Liver (tissue), 9 donors: ENCODE results near the gene SLC25A33. TPM values are rescaled to one million over a fixed set of nuclear protein-coding genes. Genes with fewer than 3 reads are reported as not detected.

ENCODE experiments used
- DNase-seq: peaks from one replicate; pipeline ENCODE4 v3.0.0-alpha.2; 2017; ENCODE audit warnings: low spot score
- H3K27ac ChIP-seq, 2 donors: one replicate each; pipeline ENCODE4 v1.7.0; 2013; ENCODE audit warnings: inconsistent platforms in 2 of 2, low read length in 2 of 2, control low read depth in 1 of 2, low read depth in 1 of 2, mild to moderate bottlenecking in 1 of 2
- H3K27me3 ChIP-seq, 4 donors: one replicate each; pipeline versions ENCODE4 v1.6.1 to v1.7.0; 2013; ENCODE audit warnings: low read length in 3 of 4, inconsistent platforms in 1 of 4, mild to moderate bottlenecking in 1 of 4, moderate library complexity in 1 of 4; ENCODE audit not compliant: control insufficient read depth in 4 of 4, insufficient read depth in 4 of 4
- H3K36me3 ChIP-seq, 4 donors: one replicate each; pipeline versions ENCODE4 v1.6.1 to v1.7.0; 2013; ENCODE audit warnings: low read length in 3 of 4, mild to moderate bottlenecking in 3 of 4, low read depth in 1 of 4, moderate library complexity in 1 of 4; ENCODE audit not compliant: control insufficient read depth in 4 of 4, insufficient read depth in 3 of 4
- H3K4me1 ChIP-seq, 4 donors: one replicate each; pipeline versions ENCODE4 v1.6.1 to v1.7.0; 2013; ENCODE audit warnings: low read length in 3 of 4, mild to moderate bottlenecking in 3 of 4, moderate library complexity in 1 of 4; ENCODE audit not compliant: control insufficient read depth in 4 of 4, insufficient read depth in 4 of 4
- H3K4me3 ChIP-seq, 3 donors: one replicate each; pipeline versions ENCODE4 v1.6.1 to v1.7.0; 2013; ENCODE audit warnings: low read length in 3 of 3, control low read depth in 1 of 3, low read depth in 1 of 3, mild to moderate bottlenecking in 1 of 3
- H3K9ac ChIP-seq, 2 donors: one replicate each; pipeline ENCODE4 v1.7.0; 2013; ENCODE audit warnings: low read length in 2 of 2, mild to moderate bottlenecking in 2 of 2, moderate library complexity in 2 of 2, control low read depth in 1 of 2, low read depth in 1 of 2
- H3K9me3 ChIP-seq, 4 donors: one replicate each; pipeline versions ENCODE4 v1.6.1 to v1.7.0; 2013; ENCODE audit warnings: low read length in 3 of 4; ENCODE audit not compliant: control insufficient read depth in 4 of 4
- ATF3 ChIP-seq: IDR thresholded peaks from 2 replicates; pipeline ENCODE4 v1.6.1; 2016; ENCODE audit warnings: antibody characterized with exemption
- CTCF ChIP-seq: fragments of 150-350 bp; IDR thresholded peaks from 2 replicates; pipeline ENCODE4 v1.5.1; 2017; ENCODE audit warnings: improper control_type of control experiment, low read depth, low read length; ENCODE audit not compliant: missing input control
- EGR1 ChIP-seq, 2 donors: IDR thresholded peaks; 2 replicates each; pipeline ENCODE4 v1.6.1; 2016 to 2018; ENCODE audit warnings: antibody characterized with exemption in 2 of 2, low read depth in 2 of 2
- FOXA1 ChIP-seq: IDR thresholded peaks from 2 replicates; pipeline ENCODE4 v1.6.1; 2016; ENCODE audit warnings: antibody characterized with exemption
- FOXA2 ChIP-seq: IDR thresholded peaks from 2 replicates; pipeline ENCODE4 v1.6.1; 2016; ENCODE audit warnings: antibody characterized with exemption
- GABPA ChIP-seq, 2 donors: IDR thresholded peaks in 1 of 2; conservative IDR thresholded peaks in 1 of 2; 2 replicates each; pipeline ENCODE4 v1.6.1; 2016; ENCODE audit warnings: antibody characterized with exemption in 2 of 2, mild to moderate bottlenecking in 1 of 2, moderate library complexity in 1 of 2
- HNF4A ChIP-seq, 2 donors: conservative IDR thresholded peaks; 2 replicates each; pipeline ENCODE4 v1.6.1; 2016; ENCODE audit warnings: antibody characterized with exemption in 2 of 2, mild to moderate bottlenecking in 2 of 2
- HNF4G ChIP-seq: IDR thresholded peaks from 2 replicates; pipeline ENCODE4 v1.6.1; 2016; ENCODE audit warnings: antibody characterized with exemption
- JUND ChIP-seq, 2 donors: IDR thresholded peaks; 2 replicates each; pipeline ENCODE4 v1.6.1; 2016; ENCODE audit warnings: antibody characterized with exemption in 2 of 2
- MAX ChIP-seq: IDR thresholded peaks from 2 replicates; pipeline ENCODE4 v1.6.1; 2016; ENCODE audit warnings: antibody characterized with exemption
- NR2F2 ChIP-seq: IDR thresholded peaks from 2 replicates; pipeline ENCODE4 v1.6.1; 2016; ENCODE audit warnings: antibody characterized with exemption
- RAD21 ChIP-seq, 2 donors: IDR thresholded peaks; 2 replicates each; pipeline ENCODE4 v1.6.1; 2016; ENCODE audit warnings: antibody characterized with exemption in 2 of 2, mild to moderate bottlenecking in 2 of 2
- REST ChIP-seq: IDR thresholded peaks from 2 replicates; pipeline ENCODE4 v1.6.1; 2016; ENCODE audit warnings: antibody characterized with exemption, mild to moderate bottlenecking
- RXRA ChIP-seq, 2 donors: IDR thresholded peaks; 2 replicates each; pipeline ENCODE4 v1.6.1; 2017 to 2018; ENCODE audit warnings: antibody characterized with exemption in 2 of 2, mild to moderate bottlenecking in 1 of 2
- SP1 ChIP-seq: IDR thresholded peaks from 2 replicates; pipeline ENCODE4 v1.6.1; 2018; ENCODE audit warnings: antibody characterized with exemption, mild to moderate bottlenecking
- TAF1 ChIP-seq: conservative IDR thresholded peaks from 2 replicates; pipeline ENCODE4 v1.6.1; 2016; ENCODE audit warnings: antibody characterized with exemption, mild to moderate bottlenecking
- YY1 ChIP-seq: IDR thresholded peaks from 2 replicates; pipeline ENCODE4 v1.6.1; 2016; ENCODE audit warnings: antibody characterized with exemption, mild to moderate bottlenecking
- WGBS: extraction: QIAGEN DNeasy Blood & Tissue Kit; methylation state at CpG from one replicate; pipeline ENCODE4 v1.1.7; 2013; 5-methylcytosine and 5-hydroxymethylcytosine counted together
- polyA plus RNA-seq, 2 donors: library from polyadenylated mRNA; stranded (reverse) in 1 of 2; unstranded in 1 of 2; fragments of 200-250 nt in 1 of 2; fragments of >200 nt in 1 of 2; fragmentation: Nextera tagmentation in 1 of 2; extraction: Ambion mirVana in 1 of 2; gene quantifications; one replicate each; pipeline versions ENCODE4 v1.2.1 to v1.2.3, GENCODE V29; 2013 to 2015
- total RNA-seq, 2 donors: library from RNA; depleted of rRNA; stranded (reverse); fragments of >200 nt; gene quantifications; one replicate each; pipeline ENCODE4 v1.2.3, GENCODE V29; 2014
- donor health status: healthy.
- donor health status: healthy.
- donor health status: healthy.
- donor health status: healthy.
- donor health status: healthy.

The SLC25A33 gene
- total and polyA plus RNA-seq, 4 donors = 6.9 to 19.1 (median 10.7) TPM

- TF ChIP-seq HNF4A (conservative IDR thresholded peaks at IDR 0.05) = no peak
- TF ChIP-seq CTCF = peak; percentile 93
- TF ChIP-seq RAD21 (IDR thresholded peaks at IDR 0.05) = peak; percentile 79 to 93
- no peak for TF ChIP-seq EGR1 (IDR thresholded peaks at IDR 0.05; ENCODE audit: low read depth in 2 of 2)
- Histone ChIP-seq H3K27me3 (no peaks in the 10 kb centered on the region), H3K36me3 (no peaks in the 10 kb centered on the region), H3K4me1 (peaks cover 4 to 23% (median 16%) of the 10 kb centered on the region in 4 donors), H3K27ac (no peak overlapping the region), H3K4me3 (peak overlapping the region in 2 of 3 donors; percentile 26 to 31), H3K9me3 (no peaks in the 10 kb centered on the region), H3K9ac (no peak overlapping the region)
- peak; percentile 73 for DNase-seq
- 12% methylated on average over 48 of the region's 48 CpGs for WGBS
These were observed 44.1 kb upstream of the SLC25A33 start for GRCh38 chr1:9494936-9495758.

- Histone ChIP-seq H3K9ac (no peak overlapping the region), H3K4me3 (no peak overlapping the region), H3K36me3 (no peaks in the 10 kb centered on the region), H3K27me3 (no peaks in the 10 kb centered on the region), H3K27ac (no peak overlapping the region), H3K4me1 (peaks cover 6 to 25% (median 18%) of the 10 kb centered on the region in 4 donors), H3K9me3 (no peaks in the 10 kb centered on the region)
- no peak for TF ChIP-seq NR2F2
- TF ChIP-seq EGR1 (IDR thresholded peaks at IDR 0.05; ENCODE audit: low read depth in 2 of 2) = no peak
- TF ChIP-seq RAD21 (IDR thresholded peaks at IDR 0.05) = no peak
- TF ChIP-seq ATF3 = no peak
- TF ChIP-seq MAX = no peak
- TF ChIP-seq YY1 = no peak
- TF ChIP-seq GABPA (IDR thresholded peaks at IDR 0.05 in 1 of 2, conservative IDR thresholded peaks at IDR 0.05 in 1 of 2) = no peak
- TF ChIP-seq RXRA (IDR thresholded peaks at IDR 0.05) = no peak
- TF ChIP-seq JUND (IDR thresholded peaks at IDR 0.05) = no peak
- no peak for TF ChIP-seq SP1
- TF ChIP-seq CTCF = no peak
- TF ChIP-seq HNF4G = no peak
- no peak for TF ChIP-seq HNF4A (conservative IDR thresholded peaks at IDR 0.05)
- TF ChIP-seq REST = no peak
- no peak for TF ChIP-seq TAF1
- no peak for TF ChIP-seq FOXA2
- no peak for TF ChIP-seq FOXA1
- 86% methylated on average over 8 of the region's 8 CpGs for WGBS
- no peak for DNase-seq
These were observed 43.4 kb upstream of the SLC25A33 start for GRCh38 chr1:9495854-9496374.
